NCI-H2196 treated with DMSO at 0.1 percent for 48 hours (cell line): ENCODE measurements around the gene PGBD2.
"Not testable (repeated sequence)": the region's sequence is repeated elsewhere in the genome, so short reads cannot be mapped to it uniquely, and the experiment has no call there.

ENCODE experiments used
- DNase-seq: peaks from one replicate; lab custom pipeline; 2025; ENCODE audit not compliant: unreplicated experiment; lab: John Stamatoyannopoulos, UW

PGBD2 gene

GRCh38 chr1:248889914-248890243 is 16.2 kb upstream of the PGBD2 start:
- DNase-seq: not testable (repeated sequence)

DNA sequence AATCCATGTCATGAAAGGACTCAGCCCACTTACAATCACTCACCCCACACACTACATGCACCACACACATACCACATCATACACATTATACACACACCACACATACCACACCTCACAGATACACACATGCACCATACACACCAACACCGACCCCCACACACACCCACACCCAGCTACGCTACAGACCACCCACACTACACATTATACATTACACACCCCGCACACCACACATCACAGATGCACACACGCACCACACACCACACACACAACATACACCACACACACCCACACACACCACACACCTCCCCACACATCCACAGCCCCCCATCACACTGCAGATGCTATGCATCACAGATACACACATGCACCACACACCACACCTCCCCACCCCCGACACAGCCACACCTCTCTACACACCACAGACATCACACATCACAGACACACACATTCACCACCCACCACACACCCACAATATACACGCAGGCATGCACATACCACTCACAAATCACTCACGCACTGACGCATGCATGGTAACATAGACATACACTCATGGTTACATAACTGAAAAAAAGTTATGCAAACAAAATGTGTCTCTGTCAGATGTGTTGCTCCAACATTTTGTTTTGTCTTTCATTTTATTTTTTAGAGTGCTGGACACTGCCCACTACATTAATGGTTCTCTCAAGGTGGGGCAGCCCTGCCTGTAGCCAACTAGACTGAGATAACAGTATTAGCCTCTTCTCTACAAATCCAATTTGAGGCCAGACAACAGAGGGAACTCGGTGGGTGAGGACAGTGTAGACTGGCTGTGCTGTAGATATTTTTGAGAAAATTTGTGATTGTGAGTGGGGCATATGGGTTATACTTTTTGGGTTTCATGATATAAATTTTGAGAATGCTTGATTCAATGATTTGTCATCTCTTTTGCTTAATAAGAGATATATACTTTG is 15.2 kb upstream of the PGBD2 start:
- DNase-seq: no peak

GRCh38 chr1:248891758-248892157 is 14.3 kb upstream of the PGBD2 start:
- DNase-seq: no peak

- no peak for DNase-seq
Observed at GRCh38 chr1:248892590-248892989, 13.4 kb upstream of the PGBD2 start.

GRCh38 chr1:248894837-248895236 is 11.2 kb upstream of the PGBD2 start:
- DNase-seq: no peak

GRCh38 chr1:248897412-248898337 is 8.4 kb upstream of the PGBD2 start:
- no peak for DNase-seq

DNA sequence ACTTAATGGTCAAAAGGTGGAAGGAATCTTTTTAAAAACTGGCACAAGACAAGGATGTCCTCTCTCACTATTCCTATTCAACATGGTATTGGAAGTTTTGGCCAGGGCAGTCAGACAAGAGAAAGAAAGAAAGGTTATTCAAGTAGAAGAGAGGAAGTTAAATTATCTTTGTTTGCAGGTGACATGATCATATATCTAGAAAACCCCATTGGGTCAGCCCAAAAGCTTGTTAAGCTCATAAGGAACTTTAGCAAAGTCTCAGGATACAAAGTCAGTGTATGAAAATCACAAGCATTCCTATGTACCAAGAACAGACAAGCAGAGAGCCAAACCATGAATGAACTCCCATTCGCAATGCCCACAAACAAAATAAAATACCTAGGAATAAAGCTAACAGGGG is 5.4 kb upstream of the PGBD2 start:
- no peak for DNase-seq

DNA sequence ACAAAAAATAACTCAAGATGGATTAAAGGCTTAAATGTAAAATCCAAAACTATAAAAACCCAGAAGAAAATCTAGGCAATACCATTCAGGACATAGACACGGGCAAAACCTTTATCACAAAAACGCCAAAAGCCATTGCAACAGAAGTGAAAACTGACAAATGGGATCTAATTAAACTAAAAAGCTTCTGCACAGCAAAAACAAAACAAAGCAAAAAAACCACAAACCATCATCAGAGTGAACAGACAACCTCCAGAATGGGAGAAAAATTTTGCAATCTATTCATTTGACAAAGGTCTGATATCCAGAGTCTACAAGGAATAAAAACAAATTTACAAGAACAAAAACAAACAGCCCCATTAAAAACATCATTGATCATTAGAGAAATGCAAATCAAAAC is 4.5 kb upstream of the PGBD2 start:
- DNase-seq: no peak

DNA sequence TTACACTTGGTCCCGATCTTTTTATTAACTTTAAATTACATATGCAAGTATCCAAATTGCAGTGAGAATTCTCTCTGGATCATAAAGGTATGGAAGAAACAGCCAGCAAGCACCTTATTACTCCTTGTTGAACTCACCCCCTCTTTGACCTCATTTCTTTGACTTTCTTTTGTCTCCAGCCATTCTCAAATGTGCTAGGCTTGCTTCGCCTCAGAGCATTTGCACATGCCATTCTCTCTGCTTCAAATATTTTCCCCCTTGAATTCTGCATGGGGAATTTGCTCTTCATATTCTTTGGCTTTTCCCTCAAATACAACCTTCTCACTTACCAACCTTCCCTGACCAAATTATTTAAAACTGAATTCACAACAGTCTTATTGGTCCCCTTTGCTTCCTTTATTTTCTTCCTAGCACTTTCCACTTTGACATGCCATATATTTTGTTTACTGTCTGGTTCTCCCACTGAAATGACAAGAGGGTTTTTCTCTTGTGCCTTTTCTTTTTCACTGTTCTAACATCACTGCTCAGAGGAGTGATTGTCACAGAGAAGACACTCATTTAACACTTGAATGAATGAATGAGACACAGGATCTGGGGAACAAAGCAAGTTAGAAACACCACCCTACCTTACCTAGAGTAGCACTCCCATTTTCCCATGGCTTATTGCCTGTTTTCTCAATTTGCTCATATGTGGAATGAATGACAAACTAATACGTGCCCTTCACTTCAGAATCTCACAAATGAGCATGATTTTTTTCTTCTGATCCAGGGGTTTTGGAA is 1.4 kb upstream of the PGBD2 start:
- DNase-seq: no peak

DNA sequence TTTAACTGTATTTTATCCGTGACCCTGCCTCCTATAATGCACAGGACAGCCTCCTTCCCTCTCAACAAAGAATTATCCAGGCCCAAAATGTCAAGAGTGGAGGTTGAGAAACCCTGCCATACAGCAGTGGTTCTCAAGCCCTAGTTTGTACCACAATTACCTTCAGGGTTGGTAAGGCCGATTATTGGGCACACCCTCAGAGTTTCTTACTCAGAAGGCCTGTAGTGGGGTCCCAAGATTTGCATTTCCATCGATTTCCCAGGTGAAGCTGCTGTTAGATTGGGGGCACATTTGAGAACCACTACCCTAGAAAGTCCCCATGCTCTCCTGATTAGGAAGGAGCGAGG is 400 bp upstream of the PGBD2 start:
- no peak for DNase-seq

DNA sequence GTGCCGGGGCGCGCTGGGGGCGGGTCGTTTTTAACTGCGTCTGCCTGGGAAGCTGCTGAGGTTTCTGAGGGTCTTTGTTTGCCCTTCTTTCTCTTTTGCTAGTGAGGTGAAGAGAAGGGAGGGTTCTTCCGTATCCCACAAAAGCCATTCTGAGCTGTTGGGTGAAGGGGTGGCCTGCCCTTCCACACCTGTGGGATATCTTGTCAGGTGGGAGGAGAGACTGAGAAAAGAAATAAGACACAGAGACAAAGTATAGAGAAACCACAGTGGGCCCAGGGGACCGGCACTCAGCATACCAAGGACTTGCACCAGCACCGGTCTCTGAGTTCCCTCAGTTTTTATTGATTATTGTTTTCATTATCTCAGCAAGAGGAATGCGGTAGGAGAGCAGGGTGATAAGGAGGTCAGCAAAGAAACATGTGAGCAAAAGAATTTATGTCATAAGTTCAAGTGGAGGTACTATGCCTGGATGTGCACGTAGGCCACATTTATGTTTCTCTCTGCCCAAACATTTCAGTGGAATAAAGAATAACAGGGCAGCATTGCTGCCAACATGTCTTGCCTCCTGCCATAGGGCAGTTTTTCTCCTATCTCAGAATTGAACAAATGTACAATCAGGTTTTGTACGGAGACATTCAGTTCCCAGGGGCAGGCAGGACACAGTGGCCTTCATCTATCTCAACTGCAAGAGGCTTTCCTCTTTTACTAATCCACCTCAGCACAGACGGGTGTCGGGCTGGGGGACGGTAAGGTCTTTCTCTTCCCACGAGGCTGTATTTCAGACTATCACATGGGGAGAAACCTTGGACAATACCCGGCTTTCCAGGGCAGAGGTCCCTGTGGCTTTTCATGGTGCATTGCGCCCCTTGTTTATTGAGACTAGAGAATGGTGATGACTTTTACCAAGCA is 972 bp downstream of the PGBD2 start:
- no peak for DNase-seq

DNA sequence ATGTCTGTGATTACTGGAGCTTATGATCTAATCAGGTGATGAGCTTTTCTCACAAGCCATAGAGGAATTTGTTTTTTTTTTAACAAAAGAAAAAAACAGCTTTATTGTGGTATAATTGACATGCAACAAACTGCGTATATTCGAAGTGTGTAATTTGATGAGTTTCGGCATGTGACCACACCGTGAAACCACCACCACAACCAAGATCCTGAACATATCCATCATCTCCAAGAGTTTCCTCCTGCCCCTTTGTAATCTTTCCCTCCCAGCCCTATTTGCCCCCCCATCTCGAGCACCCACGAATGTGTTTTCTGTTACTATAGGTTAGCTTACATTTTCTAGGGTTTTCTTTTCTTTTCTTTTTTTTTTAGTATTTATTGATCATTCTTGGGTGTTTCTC is 4.7 kb downstream of the PGBD2 start:
- no peak for DNase-seq

- no peak for DNase-seq
Observed at GRCh38 chr1:248913933-248914332, 7.9 kb downstream of the PGBD2 start.

DNA sequence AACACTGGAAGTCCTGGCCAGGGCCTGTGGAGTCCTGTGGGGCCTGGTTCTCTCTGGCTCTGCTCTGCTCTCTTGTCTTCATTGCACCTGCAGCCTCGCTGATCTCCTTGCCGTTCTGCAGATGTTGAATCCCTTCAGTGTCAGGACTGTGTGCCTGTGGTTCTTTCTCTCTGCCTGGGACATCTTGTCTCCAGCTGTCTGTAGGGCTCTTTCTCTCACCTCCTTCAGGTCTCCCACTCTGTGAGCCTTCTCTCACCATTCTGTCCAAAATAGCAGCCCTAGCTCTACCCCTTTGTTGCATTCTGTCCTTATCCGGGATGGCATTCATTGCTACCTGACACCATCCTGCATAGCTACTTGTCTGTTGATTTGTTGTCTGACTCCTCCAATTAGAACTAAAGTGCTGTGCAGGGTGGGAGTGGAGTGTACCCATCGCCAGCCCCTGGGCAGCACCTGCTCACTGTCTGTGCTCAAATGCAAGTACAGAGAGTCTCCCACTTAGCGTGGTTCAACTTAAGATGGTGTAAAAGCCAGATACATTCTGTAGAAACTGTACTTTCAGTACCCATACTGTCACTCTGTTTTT is 8.9 kb downstream of the PGBD2 start:
- DNase-seq: no peak

DNA sequence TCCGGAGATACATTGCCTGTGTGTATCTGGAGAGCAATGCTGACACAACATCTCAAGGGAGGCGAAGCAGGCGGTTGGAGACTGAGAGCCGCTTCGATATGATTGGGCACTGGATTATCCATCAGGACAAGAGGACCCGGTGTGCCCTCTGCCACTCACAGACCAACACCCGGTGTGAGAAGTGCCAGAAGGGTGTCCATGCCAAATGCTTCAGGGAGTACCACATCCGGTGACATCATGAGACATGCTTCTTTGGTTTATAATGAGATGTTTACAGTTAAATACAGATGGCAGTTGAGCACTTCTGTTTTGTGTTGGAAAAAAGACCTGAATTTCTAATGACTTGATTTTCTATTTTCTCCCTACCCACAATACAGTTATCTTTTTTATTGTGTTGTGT is 12.1 kb downstream of the PGBD2 start:
- DNase-seq: peak; percentile 93

DNA sequence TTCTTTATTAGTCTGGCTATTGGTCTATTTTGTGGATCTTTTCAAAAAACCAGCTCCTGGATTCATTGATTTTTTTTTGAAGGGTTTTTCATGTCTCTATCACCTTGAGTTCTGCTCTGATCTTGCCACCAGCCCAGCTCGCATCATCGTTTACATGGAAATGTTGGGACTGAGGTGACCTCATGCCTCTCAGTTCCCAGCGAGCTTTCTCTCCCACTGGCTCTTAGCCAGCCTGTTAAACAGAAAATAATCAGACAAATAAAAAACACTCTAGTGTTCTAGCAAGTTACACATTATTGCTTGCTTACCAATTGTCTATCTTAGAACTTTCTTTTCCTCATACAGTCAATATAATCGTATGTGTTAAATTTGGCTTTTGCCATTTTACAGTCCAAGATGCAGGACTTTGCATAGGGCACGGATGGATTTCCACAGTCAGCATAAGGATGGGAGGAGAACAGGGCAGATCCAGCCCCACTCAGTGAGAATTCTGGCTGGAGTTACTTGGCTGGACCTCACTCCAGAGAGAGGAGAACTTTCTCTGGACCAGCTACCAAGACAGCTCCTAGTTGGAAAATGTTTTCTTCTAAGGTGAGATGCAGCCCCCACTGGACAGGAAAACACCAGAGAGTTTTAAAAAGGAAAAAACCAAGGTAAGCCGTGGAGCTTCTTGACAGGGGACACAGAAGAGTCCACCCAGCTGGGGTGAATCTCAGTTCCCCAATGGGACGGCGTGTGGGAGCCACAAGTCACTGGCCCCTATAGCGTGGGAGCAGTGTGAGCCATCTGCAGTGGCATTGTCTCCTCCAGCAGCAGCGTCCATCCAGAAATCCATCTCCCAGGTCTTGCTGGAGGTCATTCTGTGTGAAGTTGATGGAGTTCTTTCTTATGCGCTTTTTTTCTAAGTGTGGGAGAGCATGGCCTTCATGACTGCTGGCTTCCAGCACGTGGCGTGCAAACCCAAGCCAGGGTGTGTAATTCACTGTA is 17.6 kb downstream of the PGBD2 start:
- DNase-seq: no peak

DNA sequence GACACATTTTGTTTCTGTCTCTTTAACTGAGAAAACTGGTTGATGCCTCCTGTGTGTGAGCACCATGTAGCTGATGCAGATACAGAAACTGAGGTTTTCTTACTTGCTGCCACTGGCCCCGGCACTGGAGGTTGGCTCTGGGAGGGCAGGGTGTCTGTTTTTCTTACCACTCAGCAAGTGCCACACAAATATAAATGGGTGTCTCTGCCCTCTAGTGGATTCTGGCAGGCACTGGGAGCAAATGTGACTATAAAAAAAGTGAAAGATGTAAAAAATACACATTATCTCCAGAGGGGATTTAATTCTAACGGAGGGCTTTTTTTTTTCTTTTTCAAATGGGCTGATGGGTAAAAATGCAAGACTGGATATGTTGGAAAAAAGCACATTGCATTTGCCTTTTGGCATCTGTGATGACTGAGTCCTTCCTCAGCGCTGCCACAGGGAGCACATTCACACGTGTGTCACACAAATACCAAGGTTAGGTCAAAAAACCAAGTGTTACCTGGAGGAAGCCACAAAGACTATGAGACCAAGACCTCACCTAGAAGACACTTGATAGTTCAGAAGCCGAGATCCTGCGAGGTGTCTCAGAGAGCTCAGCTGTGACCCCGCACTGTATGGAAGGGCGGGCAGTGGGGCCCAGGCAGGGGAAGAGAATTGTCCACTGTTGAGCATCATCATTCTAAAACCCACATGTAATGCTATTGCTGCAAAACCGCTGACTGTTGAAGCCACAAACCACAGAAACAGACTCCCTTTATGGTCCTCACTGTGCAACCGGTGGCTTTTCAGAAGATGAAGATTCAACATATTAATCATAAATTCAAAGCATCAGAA is 18.9 kb downstream of the PGBD2 start:
- DNase-seq: no peak

- DNase-seq: not testable (repeated sequence)
Observed at GRCh38 chr1:248925859-248926258, 19.8 kb downstream of the PGBD2 start.
